Astrocyte (in vitro differentiated cells and primary cell): ENCODE measurements around the gene CCL22. TPM values are rescaled to one million over a fixed set of nuclear protein-coding genes. Genes with fewer than 3 reads are reported as not detected.

Experiments
- DNase-seq: peaks from one replicate; pipeline ENCODE4 v3.0.0-alpha.2; 2010; ENCODE audit warnings: low read depth
- FAIRE-seq: peaks from 2 replicates; lab custom pipeline; 2011; peaks lifted over from hg19 to GRCh38; lab: Jason Lieb, UNC
- H2AFZ ChIP-seq: 2 replicates; pipeline ENCODE4 v1.6.0; 2012; ENCODE audit warnings: low read depth, low read length, inconsistent platforms
- H3K27ac ChIP-seq: 2 replicates; pipeline ENCODE4 v1.5.1; 2011; ENCODE audit warnings: low read depth, low read length, inconsistent platforms
- H3K27me3 ChIP-seq: 2 replicates; pipeline ENCODE4 v1.6.0; 2011; ENCODE audit warnings: low read length, inconsistent platforms; ENCODE audit not compliant: insufficient read depth
- H3K36me3 ChIP-seq: 2 replicates; pipeline ENCODE4 v1.5.1; 2011; ENCODE audit warnings: low read length, inconsistent platforms; ENCODE audit not compliant: insufficient read depth
- H3K4me1 ChIP-seq: 2 replicates; pipeline ENCODE4 v1.5.1; 2011; ENCODE audit warnings: low read length, inconsistent platforms; ENCODE audit not compliant: insufficient read depth
- H3K4me2 ChIP-seq: 2 replicates; pipeline ENCODE4 v1.6.0; 2012; ENCODE audit warnings: low read length, inconsistent platforms
- H3K4me3 ChIP-seq: 2 replicates; pipeline ENCODE4 v1.5.1; 2011; ENCODE audit warnings: low read depth, mild to moderate bottlenecking, low read length, inconsistent platforms; ENCODE audit not compliant: insufficient read depth
- H3K79me2 ChIP-seq: 2 replicates; pipeline ENCODE4 v1.6.0; 2012; ENCODE audit warnings: mild to moderate bottlenecking, low read length, inconsistent platforms; ENCODE audit not compliant: insufficient read depth
- H3K9ac ChIP-seq: 2 replicates; pipeline ENCODE4 v1.6.0; 2012; ENCODE audit warnings: mild to moderate bottlenecking, low read length, inconsistent platforms
- H3K9me3 ChIP-seq: 2 replicates; pipeline ENCODE4 v1.5.1; 2012; ENCODE audit warnings: low read depth, mild to moderate bottlenecking, low read length, inconsistent platforms; ENCODE audit not compliant: insufficient read depth
- H4K20me1 ChIP-seq: 2 replicates; pipeline ENCODE4 v1.6.0; 2012; ENCODE audit warnings: low read length, inconsistent platforms; ENCODE audit not compliant: insufficient read depth
- H3K27ac Mint-ChIP-seq: one replicate; pipeline ENCODE4 v1.8.0; 2021; ENCODE audit warnings: mild to moderate bottlenecking, mixed read lengths; ENCODE audit not compliant: unreplicated experiment
- H3K27me3 Mint-ChIP-seq: one replicate; pipeline ENCODE4 v1.8.0; 2021; ENCODE audit warnings: low read depth, mixed read lengths; ENCODE audit not compliant: unreplicated experiment
- H3K36me3 Mint-ChIP-seq: one replicate; pipeline ENCODE4 v1.8.0; 2021; ENCODE audit warnings: low read depth, mixed read lengths; ENCODE audit not compliant: unreplicated experiment
- H3K4me1 Mint-ChIP-seq: one replicate; pipeline ENCODE4 v1.8.0; 2021; ENCODE audit warnings: low read depth, mixed read lengths; ENCODE audit not compliant: unreplicated experiment
- H3K4me3 Mint-ChIP-seq: one replicate; pipeline ENCODE4 v1.8.0; 2021; ENCODE audit warnings: mild to moderate bottlenecking, moderate library complexity, mixed read lengths; ENCODE audit not compliant: unreplicated experiment
- H3K9me3 Mint-ChIP-seq: one replicate; pipeline ENCODE4 v1.8.0; 2021; ENCODE audit warnings: mild to moderate bottlenecking, mixed read lengths; ENCODE audit not compliant: unreplicated experiment
- EZH2 ChIP-seq: IDR thresholded peaks from 2 replicates; pipeline ENCODE4 v1.6.1; 2012; ENCODE audit warnings: mild to moderate bottlenecking, low read length, inconsistent platforms; ENCODE audit not compliant: insufficient read depth
- total RNA-seq: library from RNA; stranded (reverse); gene quantifications from 2 replicates; pipeline ENCODE4 v1.2.1, GENCODE V29; 2021
- TF ChIP-seq, protein P1 (sequence below): IDR thresholded peaks from 2 replicates; pipeline ENCODE4 v1.5.1; 2011; ENCODE audit warnings: low read depth, mild to moderate bottlenecking, inconsistent platforms, low read length, moderate library complexity; ENCODE audit not compliant: insufficient read depth

Gene CCL22
- total RNA-seq, 1 donor from 2014 or later = not detected

- Histone ChIP-seq H3K27me3 (peaks cover 3% of the 10 kb centered on the region), H3K9ac (no peak overlapping the region), H3K36me3 (no peaks in the 10 kb centered on the region), H3K4me2 (no peak overlapping the region), H3K4me1 (no peaks in the 10 kb centered on the region), H3K4me3 (no peak overlapping the region), H2AFZ (no peak overlapping the region), H3K9me3 (no peaks in the 10 kb centered on the region), H4K20me1 (no peaks in the 10 kb centered on the region), H3K79me2 (no peaks in the 10 kb centered on the region), H3K27ac (no peak overlapping the region)
- no peak for DNase-seq
- TF ChIP-seq EZH2 = no peak
- TF ChIP-seq, protein P1, sequence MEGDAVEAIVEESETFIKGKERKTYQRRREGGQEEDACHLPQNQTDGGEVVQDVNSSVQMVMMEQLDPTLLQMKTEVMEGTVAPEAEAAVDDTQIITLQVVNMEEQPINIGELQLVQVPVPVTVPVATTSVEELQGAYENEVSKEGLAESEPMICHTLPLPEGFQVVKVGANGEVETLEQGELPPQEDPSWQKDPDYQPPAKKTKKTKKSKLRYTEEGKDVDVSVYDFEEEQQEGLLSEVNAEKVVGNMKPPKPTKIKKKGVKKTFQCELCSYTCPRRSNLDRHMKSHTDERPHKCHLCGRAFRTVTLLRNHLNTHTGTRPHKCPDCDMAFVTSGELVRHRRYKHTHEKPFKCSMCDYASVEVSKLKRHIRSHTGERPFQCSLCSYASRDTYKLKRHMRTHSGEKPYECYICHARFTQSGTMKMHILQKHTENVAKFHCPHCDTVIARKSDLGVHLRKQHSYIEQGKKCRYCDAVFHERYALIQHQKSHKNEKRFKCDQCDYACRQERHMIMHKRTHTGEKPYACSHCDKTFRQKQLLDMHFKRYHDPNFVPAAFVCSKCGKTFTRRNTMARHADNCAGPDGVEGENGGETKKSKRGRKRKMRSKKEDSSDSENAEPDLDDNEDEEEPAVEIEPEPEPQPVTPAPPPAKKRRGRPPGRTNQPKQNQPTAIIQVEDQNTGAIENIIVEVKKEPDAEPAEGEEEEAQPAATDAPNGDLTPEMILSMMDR = no peak
- H3K36me3 Mint-ChIP-seq = no peaks in the 10 kb centered on the region
- H3K27ac Mint-ChIP-seq = no peak overlapping the region
- peaks cover 7% of the 10 kb centered on the region for H3K27me3 Mint-ChIP-seq
- no peak overlapping the region for H3K4me3 Mint-ChIP-seq
- peaks cover 11% of the 10 kb centered on the region for H3K4me1 Mint-ChIP-seq
- H3K9me3 Mint-ChIP-seq = no peaks in the 10 kb centered on the region
- FAIRE-seq = no peak
Measured at GRCh38 chr16:57384248-57385070, 25.9 kb downstream of the CCL22 start.

GRCh38 chr16:57385083-57385482, 26.5 kb downstream of the CCL22 start:
- Histone ChIP-seq H3K4me1 (no peaks in the 10 kb centered on the region), H3K9me3 (no peaks in the 10 kb centered on the region), H3K27me3 (peaks cover 6% of the 10 kb centered on the region), H3K4me3 (no peak overlapping the region), H3K36me3 (no peaks in the 10 kb centered on the region), H3K27ac (no peak overlapping the region), H3K79me2 (no peaks in the 10 kb centered on the region), H2AFZ (no peak overlapping the region), H4K20me1 (no peaks in the 10 kb centered on the region), H3K4me2 (no peak overlapping the region), H3K9ac (no peak overlapping the region)
- H3K36me3 Mint-ChIP-seq = no peaks in the 10 kb centered on the region
- no peak overlapping the region for H3K4me3 Mint-ChIP-seq
- H3K27ac Mint-ChIP-seq = no peak overlapping the region
- DNase-seq (no peak), FAIRE-seq (no peak)
- H3K9me3 Mint-ChIP-seq = no peaks in the 10 kb centered on the region
- H3K4me1 Mint-ChIP-seq = peaks cover 11% of the 10 kb centered on the region
- H3K27me3 Mint-ChIP-seq = peaks cover 9% of the 10 kb centered on the region
- no peak for TF ChIP-seq EZH2
- TF ChIP-seq, protein P1 = no peak
